ENCODE data around the gene AGAP2. TPM values are rescaled to one million over a fixed set of nuclear protein-coding genes. Genes with fewer than 3 reads are reported as not detected.

Gene AGAP2
- polyA plus RNA-seq, 2 of the 4 experiments (the other 2 are of a cell fraction), result 0.26 to 0.45 TPM

GRCh38 chr12:57720606-57721595 is 17.6 kb downstream of the AGAP2 start:
- 77% methylated on average over 11 of the region's 11 CpGs for WGBS (ENCODE audit: missing lambda C conversion rate)
- FAIRE-seq (no peak), ATAC-seq (no peak), DNase-seq (ENCODE audit: low read depth in 1 of 2, low spot score in 1 of 2) (no peak)
- CTCF ChIA-PET, result interaction anchor here (0.6 to 13.8 kb wide), 4 partner anchors 16 to 139 kb away, joined by 3 to 242 read pairs (median 17); partner anchors contain the start of gene AGAP2
- H3K4me2 ChIP-seq, result no peak overlapping the region
- H3K4me1 ChIP-seq, result peaks cover 12% of the 10 kb centered on the region; the same call in 2 of the 3 replicates
- no peaks in the 10 kb centered on the region for H3K9me3 ChIP-seq
- H3K4me3 ChIP-seq, result no peak overlapping the region
- POLR2A ChIA-PET, result no interaction called here
- no peak overlapping the region for H3K27ac ChIP-seq
- TF ChIP-seq PHF8 (IDR thresholded peaks at IDR 0.05; ENCODE audit: borderline replicate concordance, low read depth) (no peak), NR3C1 (IDR thresholded peaks at IDR 0.05) (no peak), ZSCAN20 (CRISPR knock-in tag; IDR thresholded peaks at IDR 0.05) (no peak), EHMT2 (IDR thresholded peaks at IDR 0.05; ENCODE audit: low read depth) (no peak), MYC (IDR thresholded peaks at IDR 0.05; ENCODE audit: borderline replicate concordance, low read length) (no peak), REST (IDR thresholded peaks at IDR 0.05) (no peak)

GRCh38 chr12:57719777-57720605 is 18.6 kb downstream of the AGAP2 start:
- CTCF ChIA-PET, result interaction anchor here (0.5 to 13.8 kb wide), 8 partner anchors 10 to 185 kb away, joined by 3 to 242 read pairs (median 4); partner anchors contain the start of gene AGAP2
- no peak for FAIRE-seq

More at GRCh38 chr12:57719777-57720605, 18.6 kb downstream of the AGAP2 start:
- Histone ChIP-seq H3K4me2 (no peak overlapping the region), H3K9me3 (no peaks in the 10 kb centered on the region), H3K27ac (no peak overlapping the region), H3K4me1 (0 out of 3 replicates have a peak, but pooled peaks cover 5% of the 10 kb centered on the region), H3K4me3 (no peak overlapping the region)
- WGBS (ENCODE audit: missing lambda C conversion rate), result 89% methylated on average over 20 of the region's 20 CpGs
- DNase-seq (ENCODE audit: low read depth in 1 of 2, low spot score in 1 of 2) (no peak), ATAC-seq (no peak)
- POLR2A ChIA-PET, result interaction anchor here (0.5 kb wide), 1 partner anchor 209 kb away, joined by 3 read pairs; no protein-coding TSS in a partner anchor
- no peak for TF ChIP-seq NPAS2 (CRISPR knock-in tag; IDR thresholded peaks at IDR 0.05; ENCODE audit: borderline replicate concordance)
- TF ChIP-seq CHD4 (IDR thresholded peaks at IDR 0.05; ENCODE audit: borderline replicate concordance), result no peak
- no peak for TF ChIP-seq CHD2 (IDR thresholded peaks at IDR 0.05; ENCODE audit: low read length, partially characterized antibody)
- TF ChIP-seq REST (IDR thresholded peaks at IDR 0.05), result no peak
- no peak for TF ChIP-seq EP300 (IDR thresholded peaks at IDR 0.05)
- no peak for TF ChIP-seq RCOR1 (IDR thresholded peaks at IDR 0.05; ENCODE audit: low read depth, low read length)
- no peak for TF ChIP-seq BHLHE40 (IDR thresholded peaks at IDR 0.05; ENCODE audit: low read depth, low read length)
- no peak for TF ChIP-seq RARB (CRISPR knock-in tag; IDR thresholded peaks at IDR 0.05)
- TF ChIP-seq MAFK (IDR thresholded peaks at IDR 0.05; ENCODE audit: partially characterized antibody), result no peak
- TF ChIP-seq USF2 (IDR thresholded peaks at IDR 0.05), result no peak
- no peak for TF ChIP-seq HOXB13 (CRISPR knock-in tag; IDR thresholded peaks at IDR 0.05; ENCODE audit: low read depth)
- TF ChIP-seq CBX2 (IDR thresholded peaks at IDR 0.05; ENCODE audit: borderline replicate concordance, low read depth), result no peak
- TF ChIP-seq TFCP2L1 (CRISPR knock-in tag; IDR thresholded peaks at IDR 0.05), result no peak
- TF ChIP-seq E2F6 (IDR thresholded peaks at IDR 0.05; ENCODE audit: borderline replicate concordance, low read depth), result no peak
- no peak for TF ChIP-seq ZSCAN20 (CRISPR knock-in tag; IDR thresholded peaks at IDR 0.05)
- TF ChIP-seq SREBF2 (IDR thresholded peaks at IDR 0.05), result no peak
- no peak for TF ChIP-seq HOXA7 (CRISPR knock-in tag; IDR thresholded peaks at IDR 0.05)
- TF ChIP-seq SMC3 (IDR thresholded peaks at IDR 0.05), result no peak
- TF ChIP-seq POLR2A (IDR thresholded peaks at IDR 0.05; ENCODE audit: low read length), result no peak
- no peak for TF ChIP-seq MAZ (IDR thresholded peaks at IDR 0.05; ENCODE audit: borderline replicate concordance, low read depth, low read length)
